HL-60 (cell line): Measurements from ENCODE around the gene MDFIC2.

ENCODE experiments used
- CTCF ChIP-seq: IDR thresholded peaks from one replicate; pipeline ENCODE4 v1.5.1; 2011; ENCODE audit warnings: low read length, control low read depth, inconsistent platforms; ENCODE audit not compliant: insufficient read depth
- REST ChIP-seq: IDR thresholded peaks from 2 replicates; pipeline ENCODE4 v1.6.1; 2012; ENCODE audit warnings: low read depth; ENCODE audit not compliant: insufficient replicate concordance
- SPI1 ChIP-seq: IDR thresholded peaks from 2 replicates; pipeline ENCODE4 v1.6.1; 2012; ENCODE audit warnings: low read depth, mild to moderate bottlenecking, borderline replicate concordance

- TF ChIP-seq CTCF (no peak), REST (no peak), SPI1 (no peak)
Measured at GRCh38 chr3:70182166-70182565, 130.3 kb downstream of the MDFIC2 start.
